Keratinocyte (primary cell): ENCODE data around the gene CERK. TPM values are rescaled to one million over a fixed set of nuclear protein-coding genes. Genes with fewer than 3 reads are reported as not detected.

Experiments
- DNase-seq: peaks from one replicate; pipeline ENCODE4 v3.0.0-alpha.2; 2011; ENCODE audit warnings: low read depth, missing footprints, low spot score
- FAIRE-seq: peaks from 2 replicates; lab custom pipeline; 2011; peaks lifted over from hg19 to GRCh38; lab: Jason Lieb, UNC
- H2AFZ ChIP-seq: 2 replicates; pipeline ENCODE4 v1.6.0; 2012; ENCODE audit warnings: low read length, control low read depth, inconsistent platforms; ENCODE audit not compliant: control insufficient read depth
- H3K27ac ChIP-seq: 2 replicates; pipeline ENCODE4 v1.5.1; 2011; ENCODE audit warnings: low read length; ENCODE audit not compliant: control insufficient read depth, insufficient read depth
- H3K27me3 ChIP-seq: 3 replicates; pipeline ENCODE4 v1.6.0; 2011; ENCODE audit warnings: low read length; ENCODE audit not compliant: control insufficient read depth, insufficient read depth; ENCODE audit errors: extremely low read depth
- H3K36me3 ChIP-seq, 2 experiments: 2 replicates in 1 of 2; 3 replicates in 1 of 2; pipeline ENCODE4 v1.5.1; 2011; ENCODE audit warnings: low read length in 2 of 2, mild to moderate bottlenecking in 1 of 2; ENCODE audit not compliant: control insufficient read depth in 2 of 2, insufficient read depth in 2 of 2; ENCODE audit errors: extremely low read depth in 1 of 2
- H3K4me1 ChIP-seq: 3 replicates; pipeline ENCODE4 v1.5.1; 2011; ENCODE audit warnings: low read length; ENCODE audit not compliant: control insufficient read depth, insufficient read depth; ENCODE audit errors: extremely low read depth
- H3K4me2 ChIP-seq: 3 replicates; pipeline ENCODE4 v1.6.0; 2011; ENCODE audit warnings: low read depth, low read length; ENCODE audit not compliant: control insufficient read depth, insufficient read depth; ENCODE audit errors: extremely low read depth
- H3K4me3 ChIP-seq, 3 experiments: fragments of 200-600 bp in 1 of 3; sonication (generic) in 1 of 3; 2 replicates in 2 of 3; 3 replicates in 1 of 3; pipeline ENCODE4 v1.5.1; 2011 to 2016; ENCODE audit warnings: low read length in 3 of 3, mild to moderate bottlenecking in 3 of 3, control low read depth in 2 of 3, inconsistent platforms in 1 of 3, low read depth in 1 of 3, mixed read lengths in 1 of 3, mixed run types in 1 of 3, moderate library complexity in 1 of 3; ENCODE audit not compliant: control insufficient read depth in 2 of 3, insufficient read depth in 2 of 3; ENCODE audit errors: extremely low read depth in 1 of 3
- H3K79me2 ChIP-seq: 2 replicates; pipeline ENCODE4 v1.6.0; 2012; ENCODE audit warnings: low read length; ENCODE audit not compliant: control insufficient read depth, insufficient read depth
- H3K9ac ChIP-seq: 3 replicates; pipeline ENCODE4 v1.6.0; 2011; ENCODE audit warnings: low read length; ENCODE audit not compliant: control insufficient read depth, insufficient read depth; ENCODE audit errors: extremely low read depth
- H3K9me1 ChIP-seq: 3 replicates; pipeline ENCODE4 v1.6.0; 2011; ENCODE audit warnings: low read length; ENCODE audit not compliant: control insufficient read depth, insufficient read depth; ENCODE audit errors: extremely low read depth
- H3K9me3 ChIP-seq: 2 replicates; pipeline ENCODE4 v1.5.1; 2012; ENCODE audit warnings: low read depth, low read length; ENCODE audit not compliant: control insufficient read depth
- H4K20me1 ChIP-seq: 3 replicates; pipeline ENCODE4 v1.6.0; 2011; ENCODE audit warnings: low read length; ENCODE audit not compliant: control insufficient read depth, insufficient read depth; ENCODE audit errors: extremely low read depth
- CTCF ChIP-seq, 3 experiments: IDR thresholded peaks in 1 of 3; conservative IDR thresholded peaks in 1 of 3; optimal IDR thresholded peaks in 1 of 3; 2 replicates in 2 of 3; 3 replicates in 1 of 3; pipeline versions ENCODE3 to v1.5.1; 2011; ENCODE audit warnings: low read length in 3 of 3, mild to moderate bottlenecking in 3 of 3, moderate library complexity in 2 of 3, control low read depth in 1 of 3, inconsistent platforms in 1 of 3; ENCODE audit not compliant: insufficient read depth in 2 of 3; ENCODE audit errors: extremely low read depth in 1 of 3
- EZH2 ChIP-seq: IDR thresholded peaks from one replicate; pipeline ENCODE4 v1.6.1; 2012; ENCODE audit warnings: inconsistent platforms, mild to moderate bottlenecking, low read length, moderate library complexity
- dilution Hi-C: fragments of 300-500 bp; cut with MboI; formaldehyde crosslinking; loops from one replicate; pipeline ENCODE4 v1.7.0; 2020; ENCODE audit warnings: low sequenced_read_pairs; ENCODE audit not compliant: extremely low pct_ligation_motif_present
- polyA plus RNA-seq, 5 experiments: library from polyadenylated mRNA; depleted of rRNA in 3 of 5; stranded (reverse) in 3 of 5; stranded (forward) in 1 of 5; unstranded in 1 of 5; fragments of >200 nt; gene quantifications; 1 replicate in 1 of 5; 2 replicates in 3 of 5; 3 replicates in 1 of 5; pipeline versions ENCODE4 v1.2.1 to v1.2.3, GENCODE V29; 2011 to 2012; ENCODE audit warnings: missing spikeins in 2 of 5, low read depth in 1 of 5, low replicate concordance in 1 of 5

CERK gene
- polyA plus RNA-seq, 1 donor (not counting 4 experiments of a cell fraction or from before 2014, with no cell fraction given), result 11.9 TPM

- H3K4me2 ChIP-seq, result no peak overlapping the region
- H3K4me3 ChIP-seq, result no peak overlapping the region
- H2AFZ ChIP-seq, result no peak overlapping the region
- dilution Hi-C loops, result no loop called here
- H3K79me2 ChIP-seq, result no peaks in the 10 kb centered on the region
- H3K9me1 ChIP-seq, result no peaks in the 10 kb centered on the region
- no peak for FAIRE-seq
- no peaks in the 10 kb centered on the region for H3K36me3 ChIP-seq
- peaks cover 10% of the 10 kb centered on the region for H3K4me1 ChIP-seq
- H3K9ac ChIP-seq, result no peak overlapping the region
- no peak overlapping the region for H3K27ac ChIP-seq
- H4K20me1 ChIP-seq, result peaks cover 13% of the 10 kb centered on the region
- H3K27me3 ChIP-seq, result no peaks in the 10 kb centered on the region
- H3K9me3 ChIP-seq, result no peaks in the 10 kb centered on the region
- no peak for DNase-seq
- TF ChIP-seq CTCF (optimal IDR thresholded peaks at IDR 0.05 in 1 of 3, IDR thresholded peaks at IDR 0.05 in 1 of 3, conservative IDR thresholded peaks at IDR 0.05 in 1 of 3; ENCODE audit: extremely low read depth in 1 of 3, insufficient read depth in 2 of 3, low read length in 3 of 3) (no peak), EZH2 (no peak)
These were observed 85.8 kb downstream of the CERK start for GRCh38 chr22:46652081-46652846.

GRCh38 chr22:46651316-46651715 is 86.7 kb downstream of the CERK start:
- Histone ChIP-seq H3K9me1 (no peaks in the 10 kb centered on the region), H3K36me3 (no peaks in the 10 kb centered on the region), H4K20me1 (peaks cover 13% of the 10 kb centered on the region), H3K9me3 (no peaks in the 10 kb centered on the region), H3K27me3 (no peaks in the 10 kb centered on the region), H3K79me2 (no peaks in the 10 kb centered on the region), H2AFZ (no peak overlapping the region), H3K4me2 (no peak overlapping the region), H3K27ac (no peak overlapping the region), H3K4me3 (no peak overlapping the region), H3K4me1 (peaks cover 10% of the 10 kb centered on the region), H3K9ac (no peak overlapping the region)
- no peak for FAIRE-seq
- no peak for DNase-seq
- dilution Hi-C loops, result no loop called here
- TF ChIP-seq EZH2 (no peak), CTCF (optimal IDR thresholded peaks at IDR 0.05 in 1 of 3, IDR thresholded peaks at IDR 0.05 in 1 of 3, conservative IDR thresholded peaks at IDR 0.05 in 1 of 3; ENCODE audit: extremely low read depth in 1 of 3, insufficient read depth in 2 of 3, low read length in 3 of 3) (no peak)
